NCI-H1436 treated with DMSO at 0.1 percent for 48 hours (cell line): ENCODE data around the gene TRIO.

Source experiments
- DNase-seq: peaks from one replicate; lab custom pipeline; 2025; lab: John Stamatoyannopoulos, UW

TRIO gene

GRCh38 chr5:14265570-14265969 is 122.4 kb downstream of the TRIO start:
- DNase-seq, result no peak

- no peak for DNase-seq
Measured at GRCh38 chr5:14266171-14266570, 123.0 kb downstream of the TRIO start.

GRCh38 chr5:14266686-14267085 is 123.5 kb downstream of the TRIO start:
- DNase-seq, result no peak

- no peak for DNase-seq
Measured at GRCh38 chr5:14267166-14267838, 124.2 kb downstream of the TRIO start.

GRCh38 chr5:14267991-14268708 is 125.0 kb downstream of the TRIO start:
- DNase-seq, result no peak

GRCh38 chr5:14268738-14269137 is 125.6 kb downstream of the TRIO start:
- no peak for DNase-seq

- no peak for DNase-seq
Measured at GRCh38 chr5:14269395-14269794, 126.3 kb downstream of the TRIO start.

GRCh38 chr5:14270209-14270702 is 127.1 kb downstream of the TRIO start:
- DNase-seq, result no peak

- no peak for DNase-seq
Measured at GRCh38 chr5:14272548-14273205, 129.5 kb downstream of the TRIO start.

- DNase-seq, result no peak
Measured at GRCh38 chr5:14273207-14273767, 130.1 kb downstream of the TRIO start.

GRCh38 chr5:14276380-14276779 is 133.2 kb downstream of the TRIO start:
- DNase-seq, result no peak

GRCh38 chr5:14277385-14278320 is 134.5 kb downstream of the TRIO start:
- no peak for DNase-seq

- DNase-seq, result no peak
Measured at GRCh38 chr5:14280294-14280854, 137.2 kb downstream of the TRIO start.

- DNase-seq, result no peak
Measured at GRCh38 chr5:14281746-14282181, 138.6 kb downstream of the TRIO start.

- no peak for DNase-seq
Measured at GRCh38 chr5:14283139-14283538, 140.0 kb downstream of the TRIO start.

GRCh38 chr5:14284392-14285148 is 141.4 kb downstream of the TRIO start:
- DNase-seq, result no peak

- DNase-seq, result no peak
Measured at GRCh38 chr5:14286007-14286406, 142.9 kb downstream of the TRIO start.

- no peak for DNase-seq
Measured at GRCh38 chr5:14286574-14287421, 143.7 kb downstream of the TRIO start.
